ENCODE measurements around the gene NCR2.

NCR2 gene

GRCh38 chr6:41336824-41337223 is 1.4 kb downstream of the NCR2 start:
- no CpG with 5 or more reads among the region's 1 CpG for WGBS (ENCODE audit: insufficient coverage)
- Histone ChIP-seq H3K4me1 (ENCODE audit: control extremely low read depth in 1 of 4, control insufficient read depth in 4 of 4, insufficient read depth in 4 of 4, low read length in 3 of 4) (peaks cover 0 to 50% (median 22%) of the 10 kb centered on the region in 4 experiments), H3K27me3 (replicated peaks in 2 of 5; ENCODE audit: control insufficient read depth in 4 of 5, insufficient read depth in 5 of 5, low read length in 4 of 5) (peaks cover 0 to 2% (median 0%) of the 10 kb centered on the region in 5 experiments), H3K4me3 (ENCODE audit: control insufficient read depth in 1 of 7, extremely low read depth in 1 of 7, insufficient read depth in 4 of 7, low read depth in 2 of 7, low read length in 6 of 7) (no peak overlapping the region), H3K36me3 (ENCODE audit: control insufficient read depth in 4 of 4, insufficient read depth in 4 of 4, low read length in 3 of 4) (no peaks in the 10 kb centered on the region), H3K27ac (ENCODE audit: insufficient read depth in 1 of 2, low read depth in 1 of 2, low read length in 2 of 2, poor library complexity in 1 of 2, severe bottlenecking in 2 of 2) (no peak overlapping the region), H3K9me3 (ENCODE audit: control extremely low read depth in 1 of 5, control insufficient read depth in 4 of 5, insufficient read depth in 2 of 5, low read depth in 1 of 5, low read length in 4 of 5) (no peaks in the 10 kb centered on the region)
- DNase-seq: no peak
- CTCF ChIA-PET: interaction anchor here (2.6 to 7.1 kb wide), 2 partner anchors 17 to 31 kb away, joined by 14 to 70 read pairs; no protein-coding TSS in a partner anchor
- POLR2A ChIA-PET: interaction anchor here (0.6 kb wide), 1 partner anchor 663 kb away, joined by 3 read pairs; no protein-coding TSS in a partner anchor

DNA sequence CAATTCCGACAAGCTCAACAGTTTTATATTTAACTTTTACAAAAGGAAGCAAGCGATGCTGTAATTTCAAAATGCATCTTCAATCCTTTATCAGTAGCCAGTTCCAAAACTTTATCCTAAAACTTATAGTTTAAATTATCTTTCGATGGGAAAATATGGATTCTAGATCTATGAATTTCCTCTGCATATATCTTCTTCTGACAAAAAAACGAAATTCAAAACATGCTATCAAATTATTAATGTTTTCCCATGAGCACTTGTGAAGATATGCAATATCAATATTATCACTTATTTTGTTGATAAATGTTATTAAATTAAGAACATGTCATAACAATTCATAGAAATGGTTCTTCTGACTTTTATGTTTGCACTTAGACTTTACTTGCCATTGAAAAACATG is 2.3 kb downstream of the NCR2 start:
- ChIA-PET POLR2A (no interaction called here), CTCF (interaction anchor here (1.2 to 2.6 kb wide), 3 partner anchors 30 to 345 kb away, joined by 3 to 14 read pairs (median 12); no protein-coding TSS in a partner anchor)
- Histone ChIP-seq H3K27me3 (replicated peaks in 2 of 5; ENCODE audit: control insufficient read depth in 4 of 5, insufficient read depth in 5 of 5, low read length in 4 of 5) (peaks cover 0 to 3% (median 0%) of the 10 kb centered on the region in 5 experiments), H3K4me3 (ENCODE audit: control insufficient read depth in 1 of 7, extremely low read depth in 1 of 7, insufficient read depth in 4 of 7, low read depth in 2 of 7, low read length in 6 of 7) (no peak overlapping the region), H3K27ac (ENCODE audit: insufficient read depth in 1 of 2, low read depth in 1 of 2, low read length in 2 of 2, poor library complexity in 1 of 2, severe bottlenecking in 2 of 2) (no peak overlapping the region), H3K36me3 (ENCODE audit: control insufficient read depth in 4 of 4, insufficient read depth in 4 of 4, low read length in 3 of 4) (no peaks in the 10 kb centered on the region), H3K9me3 (ENCODE audit: control extremely low read depth in 1 of 5, control insufficient read depth in 4 of 5, insufficient read depth in 2 of 5, low read depth in 1 of 5, low read length in 4 of 5) (no peaks in the 10 kb centered on the region), H3K4me1 (ENCODE audit: control extremely low read depth in 1 of 4, control insufficient read depth in 4 of 4, insufficient read depth in 4 of 4, low read length in 3 of 4) (peaks cover 0 to 41% (median 19%) of the 10 kb centered on the region in 4 experiments)
- 100% methylated on average over 1 of the region's 4 CpGs for WGBS (ENCODE audit: insufficient coverage)
- DNase-seq: no peak

GRCh38 chr6:41338659-41339058 is 3.3 kb downstream of the NCR2 start:
- WGBS (ENCODE audit: insufficient coverage): 100% methylated on average over 1 of the region's 4 CpGs

GRCh38 chr6:41341580-41341979 is 6.2 kb downstream of the NCR2 start:
- CTCF ChIA-PET: no interaction called here
- POLR2A ChIA-PET: no interaction called here
- H3K36me3 ChIP-seq (ENCODE audit: control insufficient read depth in 4 of 4, insufficient read depth in 4 of 4, low read length in 3 of 4): no peaks in the 10 kb centered on the region
- H3K27me3 ChIP-seq (replicated peaks in 2 of 5; ENCODE audit: control insufficient read depth in 4 of 5, insufficient read depth in 5 of 5, low read length in 4 of 5): peaks cover 0 to 3% (median 0%) of the 10 kb centered on the region in 5 experiments
- no peak for DNase-seq
- no peak overlapping the region for H3K4me3 ChIP-seq (ENCODE audit: control insufficient read depth in 1 of 7, extremely low read depth in 1 of 7, insufficient read depth in 4 of 7, low read depth in 2 of 7, low read length in 6 of 7)
- 98% methylated on average over 8 of the region's 8 CpGs for WGBS (ENCODE audit: insufficient coverage)
- no peaks in the 10 kb centered on the region for H3K9me3 ChIP-seq (ENCODE audit: control extremely low read depth in 1 of 5, control insufficient read depth in 4 of 5, insufficient read depth in 2 of 5, low read depth in 1 of 5, low read length in 4 of 5)
- peaks cover 0 to 16% (median 5%) of the 10 kb centered on the region in 4 experiments for H3K4me1 ChIP-seq (ENCODE audit: control extremely low read depth in 1 of 4, control insufficient read depth in 4 of 4, insufficient read depth in 4 of 4, low read length in 3 of 4)
- H3K27ac ChIP-seq (ENCODE audit: insufficient read depth in 1 of 2, low read depth in 1 of 2, low read length in 2 of 2, poor library complexity in 1 of 2, severe bottlenecking in 2 of 2): no peak overlapping the region

More at GRCh38 chr6:41338659-41339058, 3.3 kb downstream of the NCR2 start:
- CTCF ChIA-PET: interaction anchor here (0.7 to 2.6 kb wide), 4 partner anchors 18 to 345 kb away, joined by 3 to 14 read pairs (median 8); no protein-coding TSS in a partner anchor
- Histone ChIP-seq H3K4me3 (ENCODE audit: control insufficient read depth in 1 of 7, extremely low read depth in 1 of 7, insufficient read depth in 4 of 7, low read depth in 2 of 7, low read length in 6 of 7) (no peak overlapping the region), H3K4me1 (ENCODE audit: control extremely low read depth in 1 of 4, control insufficient read depth in 4 of 4, insufficient read depth in 4 of 4, low read length in 3 of 4) (peaks cover 0 to 32% (median 10%) of the 10 kb centered on the region in 4 experiments), H3K9me3 (ENCODE audit: control extremely low read depth in 1 of 5, control insufficient read depth in 4 of 5, insufficient read depth in 2 of 5, low read depth in 1 of 5, low read length in 4 of 5) (no peaks in the 10 kb centered on the region), H3K27ac (ENCODE audit: insufficient read depth in 1 of 2, low read depth in 1 of 2, low read length in 2 of 2, poor library complexity in 1 of 2, severe bottlenecking in 2 of 2) (no peak overlapping the region), H3K27me3 (replicated peaks in 2 of 5; ENCODE audit: control insufficient read depth in 4 of 5, insufficient read depth in 5 of 5, low read length in 4 of 5) (peaks cover 0 to 3% (median 0%) of the 10 kb centered on the region in 5 experiments), H3K36me3 (ENCODE audit: control insufficient read depth in 4 of 4, insufficient read depth in 4 of 4, low read length in 3 of 4) (no peaks in the 10 kb centered on the region)
- POLR2A ChIA-PET: no interaction called here
- DNase-seq: no peak

DNA sequence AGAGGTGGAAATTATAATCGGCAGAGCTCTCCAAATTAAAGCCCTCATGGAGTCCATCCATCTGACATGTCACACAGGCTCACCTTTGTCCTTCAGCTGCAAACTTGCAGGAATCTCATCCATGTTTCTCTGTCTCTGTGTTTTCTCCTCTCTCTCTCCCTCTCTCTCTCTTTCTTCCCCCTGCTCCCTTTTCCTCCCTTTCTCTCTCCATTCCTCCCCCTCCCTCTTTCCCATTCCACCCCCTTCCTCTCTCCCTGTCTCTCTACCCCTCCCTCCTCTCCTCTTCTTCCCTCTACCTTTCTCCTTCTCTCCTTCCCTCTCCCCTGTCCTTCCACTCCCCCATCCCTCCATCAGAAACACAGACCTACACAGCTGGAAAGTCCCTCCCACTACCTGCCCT is 6.8 kb downstream of the NCR2 start:
- H3K9me3 ChIP-seq (ENCODE audit: control extremely low read depth in 1 of 5, control insufficient read depth in 4 of 5, insufficient read depth in 2 of 5, low read depth in 1 of 5, low read length in 4 of 5): no peaks in the 10 kb centered on the region
- H3K27me3 ChIP-seq (replicated peaks in 2 of 5; ENCODE audit: control insufficient read depth in 4 of 5, insufficient read depth in 5 of 5, low read length in 4 of 5): peaks cover 0 to 3% (median 0%) of the 10 kb centered on the region in 5 experiments
- no peak overlapping the region for H3K4me3 ChIP-seq (ENCODE audit: control insufficient read depth in 1 of 7, extremely low read depth in 1 of 7, insufficient read depth in 4 of 7, low read depth in 2 of 7, low read length in 6 of 7)
- peaks cover 0 to 13% (median 5%) of the 10 kb centered on the region in 4 experiments for H3K4me1 ChIP-seq (ENCODE audit: control extremely low read depth in 1 of 4, control insufficient read depth in 4 of 4, insufficient read depth in 4 of 4, low read length in 3 of 4)
- WGBS (ENCODE audit: insufficient coverage): 100% methylated on average over 1 of the region's 1 CpG
- no peaks in the 10 kb centered on the region for H3K36me3 ChIP-seq (ENCODE audit: control insufficient read depth in 4 of 4, insufficient read depth in 4 of 4, low read length in 3 of 4)
- ChIA-PET POLR2A (no interaction called here), CTCF (no interaction called here)
- DNase-seq: no peak
- H3K27ac ChIP-seq (ENCODE audit: insufficient read depth in 1 of 2, low read depth in 1 of 2, low read length in 2 of 2, poor library complexity in 1 of 2, severe bottlenecking in 2 of 2): no peak overlapping the region

DNA sequence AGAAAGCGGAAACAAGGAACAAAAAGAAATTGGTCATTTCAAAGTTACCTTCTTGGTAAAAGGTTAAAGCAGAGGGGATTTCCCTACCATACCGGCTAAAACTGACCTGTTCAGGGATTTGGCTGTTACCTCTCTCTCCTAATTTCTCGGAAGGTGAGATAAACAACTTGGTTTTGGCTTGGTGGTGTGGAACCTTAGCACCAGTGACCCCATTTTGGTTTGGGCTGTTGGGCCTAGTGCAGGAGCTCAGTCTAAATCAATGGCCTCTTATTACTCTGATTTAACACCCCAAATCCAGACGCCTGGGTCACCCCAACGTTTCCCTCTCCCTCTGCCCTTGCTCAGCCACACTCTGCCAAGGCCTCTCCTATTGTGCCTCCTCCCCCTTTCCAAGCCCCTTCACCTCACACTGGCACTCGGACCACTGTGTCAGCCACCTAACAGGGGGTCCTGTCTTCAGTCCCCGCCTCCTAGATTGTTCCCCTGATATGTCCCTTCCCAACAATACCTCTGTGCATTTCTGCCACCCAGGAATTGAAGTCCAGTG is 8.3 kb downstream of the NCR2 start:
- Histone ChIP-seq H3K27ac (ENCODE audit: insufficient read depth in 1 of 2, low read depth in 1 of 2, low read length in 2 of 2, poor library complexity in 1 of 2, severe bottlenecking in 2 of 2) (no peak overlapping the region), H3K27me3 (replicated peaks in 2 of 5; ENCODE audit: control insufficient read depth in 4 of 5, insufficient read depth in 5 of 5, low read length in 4 of 5) (peaks cover 0 to 3% (median 0%) of the 10 kb centered on the region in 5 experiments), H3K4me3 (ENCODE audit: control insufficient read depth in 1 of 7, extremely low read depth in 1 of 7, insufficient read depth in 4 of 7, low read depth in 2 of 7, low read length in 6 of 7) (no peak overlapping the region), H3K36me3 (ENCODE audit: control insufficient read depth in 4 of 4, insufficient read depth in 4 of 4, low read length in 3 of 4) (no peaks in the 10 kb centered on the region), H3K9me3 (ENCODE audit: control extremely low read depth in 1 of 5, control insufficient read depth in 4 of 5, insufficient read depth in 2 of 5, low read depth in 1 of 5, low read length in 4 of 5) (peaks cover 2 to 9% (median 4%) of the 10 kb centered on the region in 5 experiments), H3K4me1 (ENCODE audit: control extremely low read depth in 1 of 4, control insufficient read depth in 4 of 4, insufficient read depth in 4 of 4, low read length in 3 of 4) (peaks cover 0 to 13% (median 5%) of the 10 kb centered on the region in 4 experiments)
- ChIA-PET POLR2A (no interaction called here), CTCF (no interaction called here)
- 96% methylated on average over 6 of the region's 7 CpGs for WGBS (ENCODE audit: insufficient coverage)
- DNase-seq: no peak

GRCh38 chr6:41344876-41345275 is 9.5 kb downstream of the NCR2 start:
- Histone ChIP-seq H3K4me1 (ENCODE audit: control extremely low read depth in 1 of 4, control insufficient read depth in 4 of 4, insufficient read depth in 4 of 4, low read length in 3 of 4) (peaks cover 0 to 13% (median 5%) of the 10 kb centered on the region in 4 experiments), H3K9me3 (ENCODE audit: control extremely low read depth in 1 of 5, control insufficient read depth in 4 of 5, insufficient read depth in 2 of 5, low read depth in 1 of 5, low read length in 4 of 5) (peaks cover 2 to 14% (median 4%) of the 10 kb centered on the region in 5 experiments), H3K27ac (ENCODE audit: insufficient read depth in 1 of 2, low read depth in 1 of 2, low read length in 2 of 2, poor library complexity in 1 of 2, severe bottlenecking in 2 of 2) (no peak overlapping the region), H3K27me3 (replicated peaks in 2 of 5; ENCODE audit: control insufficient read depth in 4 of 5, insufficient read depth in 5 of 5, low read length in 4 of 5) (peaks cover 0 to 3% (median 0%) of the 10 kb centered on the region in 5 experiments), H3K4me3 (ENCODE audit: control insufficient read depth in 1 of 7, extremely low read depth in 1 of 7, insufficient read depth in 4 of 7, low read depth in 2 of 7, low read length in 6 of 7) (no peak overlapping the region), H3K36me3 (ENCODE audit: control insufficient read depth in 4 of 4, insufficient read depth in 4 of 4, low read length in 3 of 4) (no peaks in the 10 kb centered on the region)
- CTCF ChIA-PET: interaction anchor here (1.0 to 1.4 kb wide), 5 partner anchors 12 to 343 kb away, joined by 3 to 4 read pairs (median 3); no protein-coding TSS in a partner anchor
- DNase-seq: peak in 2 of 3 donors; percentile 61 to 73
- POLR2A ChIA-PET: interaction anchor here (1.4 kb wide), 1 partner anchor 11 kb away, joined by 11 read pairs; no protein-coding TSS in a partner anchor
- WGBS (ENCODE audit: insufficient coverage): 55% methylated on average over 2 of the region's 3 CpGs

All from common myeloid progenitor, CD34-positive (primary cell).